ENCODE data around the gene SLC26A8. TPM values are rescaled to one million over a fixed set of nuclear protein-coding genes. Genes with fewer than 3 reads are reported as not detected.

The SLC26A8 gene, protein sequence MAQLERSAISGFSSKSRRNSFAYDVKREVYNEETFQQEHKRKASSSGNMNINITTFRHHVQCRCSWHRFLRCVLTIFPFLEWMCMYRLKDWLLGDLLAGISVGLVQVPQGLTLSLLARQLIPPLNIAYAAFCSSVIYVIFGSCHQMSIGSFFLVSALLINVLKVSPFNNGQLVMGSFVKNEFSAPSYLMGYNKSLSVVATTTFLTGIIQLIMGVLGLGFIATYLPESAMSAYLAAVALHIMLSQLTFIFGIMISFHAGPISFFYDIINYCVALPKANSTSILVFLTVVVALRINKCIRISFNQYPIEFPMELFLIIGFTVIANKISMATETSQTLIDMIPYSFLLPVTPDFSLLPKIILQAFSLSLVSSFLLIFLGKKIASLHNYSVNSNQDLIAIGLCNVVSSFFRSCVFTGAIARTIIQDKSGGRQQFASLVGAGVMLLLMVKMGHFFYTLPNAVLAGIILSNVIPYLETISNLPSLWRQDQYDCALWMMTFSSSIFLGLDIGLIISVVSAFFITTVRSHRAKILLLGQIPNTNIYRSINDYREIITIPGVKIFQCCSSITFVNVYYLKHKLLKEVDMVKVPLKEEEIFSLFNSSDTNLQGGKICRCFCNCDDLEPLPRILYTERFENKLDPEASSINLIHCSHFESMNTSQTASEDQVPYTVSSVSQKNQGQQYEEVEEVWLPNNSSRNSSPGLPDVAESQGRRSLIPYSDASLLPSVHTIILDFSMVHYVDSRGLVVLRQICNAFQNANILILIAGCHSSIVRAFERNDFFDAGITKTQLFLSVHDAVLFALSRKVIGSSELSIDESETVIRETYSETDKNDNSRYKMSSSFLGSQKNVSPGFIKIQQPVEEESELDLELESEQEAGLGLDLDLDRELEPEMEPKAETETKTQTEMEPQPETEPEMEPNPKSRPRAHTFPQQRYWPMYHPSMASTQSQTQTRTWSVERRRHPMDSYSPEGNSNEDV
- 0.39 TPM for total RNA-seq (2013)
- polyA plus RNA-seq (1 to 10 TPM in 2 of 3 donors, under 1 TPM in 1; 0.52 to 1.7 (median 1.5) TPM), polyA minus RNA-seq (0.24 and 0.42 TPM in 2 replicates), total RNA-seq (0.29 to 4.3 (median 0.68) reads per million in 11 experiments)

DNA sequence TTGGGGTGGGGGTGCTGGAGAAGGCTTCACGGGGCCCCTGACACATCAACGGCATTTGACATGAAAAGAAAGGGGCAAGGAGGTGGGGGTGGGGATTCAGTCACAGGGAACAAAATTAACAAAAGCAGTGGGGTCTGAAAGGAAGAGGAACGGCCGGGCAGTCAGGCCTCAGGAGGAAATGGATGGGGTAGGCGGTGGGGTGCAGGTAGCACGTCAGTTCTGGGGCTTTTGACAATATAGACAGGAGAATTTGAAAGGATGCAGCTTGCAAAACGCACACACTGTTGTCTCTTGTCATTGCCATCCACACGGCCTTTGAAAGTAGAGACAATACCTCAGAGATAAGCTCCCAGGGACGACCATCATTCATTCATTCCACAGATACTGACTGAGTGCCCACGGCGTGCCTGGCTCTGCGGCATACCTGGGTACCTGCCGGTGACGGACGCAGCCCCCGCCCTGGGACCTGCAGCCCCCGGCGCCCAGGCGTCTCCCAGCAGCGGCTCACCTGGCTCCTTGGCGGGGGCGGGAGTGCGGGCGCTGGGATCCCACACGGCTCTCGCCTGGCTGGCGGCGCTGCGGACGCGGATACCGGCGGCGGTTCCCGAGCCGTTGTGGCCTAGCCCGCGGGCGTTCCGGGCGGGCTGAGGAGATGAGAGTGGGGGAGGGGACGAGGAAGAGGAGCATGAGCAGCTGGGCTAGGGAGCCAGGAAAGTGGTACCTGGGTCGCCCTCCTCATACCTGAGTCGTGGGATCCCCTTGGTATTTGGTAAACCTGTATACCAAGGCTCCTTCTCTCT is at the start of gene SLC26A8:
SLC26A8 (minus strand) TSS at position 646 of the 800 bp plus-strand sequence. CDS start 4,934 bp downstream, outside the sequence.
- peaks cover 30 to 34% of the 10 kb centered on the region in 2 donors for H3K4me1 ChIP-seq (ENCODE audit: control insufficient read depth in 1 of 2, insufficient read depth in 2 of 2, low read length in 2 of 2)
- WGBS (ENCODE audit: insufficient coverage): 2% methylated on average over 37 of the region's 44 CpGs
- peak within 1 kb of the TSS in 1 of 2 donors; percentile 13 for H3K27ac ChIP-seq (ENCODE audit: low read depth in 1 of 2, low read length in 2 of 2)
- H3K4me3 Mint-ChIP-seq: peak within 1 kb of the TSS; percentile 65 to 90
- peaks cover 5% of the 10 kb centered on the region for H4K20me1 ChIP-seq (ENCODE audit: insufficient read depth, low read length)
- peaks cover 0 to 3% (median 0%) of the 10 kb centered on the region in 7 donors for H3K9me3 Mint-ChIP-seq
- H2AFZ ChIP-seq (ENCODE audit: insufficient read depth, low read depth, low read length, poor library complexity, severe bottlenecking): peak within 1 kb of the TSS; percentile 79
- DNase-seq: peak in 1 of 3 donors; percentile 11
- H3K4me3 ChIP-seq (replicated peaks in 1 of 3; ENCODE audit: low read depth in 2 of 3, low read length in 3 of 3): peak within 1 kb of the TSS; percentile 25 to 69 (median 56)
- TF ChIP-seq, protein P1, sequence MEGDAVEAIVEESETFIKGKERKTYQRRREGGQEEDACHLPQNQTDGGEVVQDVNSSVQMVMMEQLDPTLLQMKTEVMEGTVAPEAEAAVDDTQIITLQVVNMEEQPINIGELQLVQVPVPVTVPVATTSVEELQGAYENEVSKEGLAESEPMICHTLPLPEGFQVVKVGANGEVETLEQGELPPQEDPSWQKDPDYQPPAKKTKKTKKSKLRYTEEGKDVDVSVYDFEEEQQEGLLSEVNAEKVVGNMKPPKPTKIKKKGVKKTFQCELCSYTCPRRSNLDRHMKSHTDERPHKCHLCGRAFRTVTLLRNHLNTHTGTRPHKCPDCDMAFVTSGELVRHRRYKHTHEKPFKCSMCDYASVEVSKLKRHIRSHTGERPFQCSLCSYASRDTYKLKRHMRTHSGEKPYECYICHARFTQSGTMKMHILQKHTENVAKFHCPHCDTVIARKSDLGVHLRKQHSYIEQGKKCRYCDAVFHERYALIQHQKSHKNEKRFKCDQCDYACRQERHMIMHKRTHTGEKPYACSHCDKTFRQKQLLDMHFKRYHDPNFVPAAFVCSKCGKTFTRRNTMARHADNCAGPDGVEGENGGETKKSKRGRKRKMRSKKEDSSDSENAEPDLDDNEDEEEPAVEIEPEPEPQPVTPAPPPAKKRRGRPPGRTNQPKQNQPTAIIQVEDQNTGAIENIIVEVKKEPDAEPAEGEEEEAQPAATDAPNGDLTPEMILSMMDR (IDR thresholded peaks at IDR 0.05): no peak
- H3K9me3 ChIP-seq (replicated peaks in 1 of 2; ENCODE audit: control insufficient read depth in 1 of 2, insufficient read depth in 1 of 2, low read length in 2 of 2): no peaks in the 10 kb centered on the region
- no peaks in the 10 kb centered on the region for H3K36me3 ChIP-seq (replicated peaks in 1 of 2; ENCODE audit: control insufficient read depth in 1 of 2, insufficient read depth in 2 of 2, low read length in 2 of 2)
- peak within 1 kb of the TSS; percentile 60 for H3K9ac ChIP-seq (ENCODE audit: insufficient read depth, low read length, poor library complexity, severe bottlenecking)
- peak within 1 kb of the TSS; percentile 18 to 87 (median 67) for H3K27ac Mint-ChIP-seq
- H3K4me1 Mint-ChIP-seq: peaks cover 39% of the 10 kb centered on the region
- H3K27me3 ChIP-seq (ENCODE audit: control insufficient read depth in 2 of 2, insufficient read depth in 2 of 2, low read length in 2 of 2): no peaks in the 10 kb centered on the region
- intact Hi-C loops (cut with micrococcal nuclease): loop anchor here in 1 of 2 donors (10.0 kb wide), 1 partner anchor 271 kb away; no protein-coding TSS in a partner anchor
- H3K36me3 Mint-ChIP-seq: no peaks in the 10 kb centered on the region
- peaks cover 0 to 3% (median 3%) of the 10 kb centered on the region in 3 donors for H3K27me3 Mint-ChIP-seq (ENCODE audit: low read depth in 3 of 3)
- peaks cover 68% of the 10 kb centered on the region for H3K79me2 ChIP-seq (ENCODE audit: insufficient read depth, low read length)
- peak within 1 kb of the TSS; percentile 68 for H3K4me2 ChIP-seq (replicated peaks; ENCODE audit: extremely low read depth, low read length, poor library complexity, severe bottlenecking)

Data from CD14-positive monocyte (primary cell).